Activated naive CD8-positive, alpha-beta T cell (primary cell): ENCODE data around the gene PCGF6.
"Not testable (repeated sequence)": the region's sequence is repeated elsewhere in the genome, so short reads cannot be mapped to it uniquely, and the experiment has no call there.

Experiments used
- H3K27ac Mint-ChIP-seq: one replicate; pipeline ENCODE4 v1.8.0; 2021; ENCODE audit warnings: mixed read lengths
- H3K27me3 Mint-ChIP-seq: one replicate; pipeline ENCODE4 v1.8.0; 2021; ENCODE audit warnings: mixed read lengths
- H3K36me3 Mint-ChIP-seq: one replicate; pipeline ENCODE4 v1.8.0; 2021; ENCODE audit warnings: mixed read lengths
- H3K4me1 Mint-ChIP-seq: one replicate; pipeline ENCODE4 v1.8.0; 2021; ENCODE audit warnings: low read depth, mixed read lengths
- H3K4me3 Mint-ChIP-seq: one replicate; pipeline ENCODE4 v1.8.0; 2021; ENCODE audit warnings: mild to moderate bottlenecking, mixed read lengths
- H3K9me3 Mint-ChIP-seq: one replicate; pipeline ENCODE4 v1.8.0; 2021; ENCODE audit warnings: low read depth, mixed read lengths

Gene PCGF6

GRCh38 chr10:103354567-103354966 lies 3.6 kb upstream of the PCGF6 start:
- not testable (repeated sequence) for H3K27ac Mint-ChIP-seq, H3K4me3 Mint-ChIP-seq, H3K27me3 Mint-ChIP-seq, H3K9me3 Mint-ChIP-seq, H3K36me3 Mint-ChIP-seq, H3K4me1 Mint-ChIP-seq

- H3K4me1 Mint-ChIP-seq, result peaks cover 8% of the 10 kb centered on the region
- H3K27me3 Mint-ChIP-seq, result no peaks in the 10 kb centered on the region
- H3K27ac Mint-ChIP-seq, result no peak overlapping the region
- no peaks in the 10 kb centered on the region for H3K9me3 Mint-ChIP-seq
- H3K4me3 Mint-ChIP-seq, result no peak overlapping the region
- H3K36me3 Mint-ChIP-seq, result peaks cover 2% of the 10 kb centered on the region
Observed at GRCh38 chr10:103353281-103353680, 2.3 kb upstream of the PCGF6 start.

GRCh38 chr10:103350175-103350516 lies 794 bp downstream of the PCGF6 start:
- Mint-ChIP-seq H3K4me3 (peak overlapping the region; percentile 90), H3K9me3 (no peaks in the 10 kb centered on the region), H3K36me3 (peaks cover 2% of the 10 kb centered on the region), H3K27me3 (no peaks in the 10 kb centered on the region), H3K4me1 (peaks cover 8% of the 10 kb centered on the region), H3K27ac (peak overlapping the region; percentile 85)

GRCh38 chr10:103336370-103336769 lies 14.6 kb downstream of the PCGF6 start:
- H3K4me3 Mint-ChIP-seq, result no peak overlapping the region
- H3K4me1 Mint-ChIP-seq, result peaks cover 4% of the 10 kb centered on the region
- H3K27ac Mint-ChIP-seq, result no peak overlapping the region
- H3K9me3 Mint-ChIP-seq, result no peaks in the 10 kb centered on the region
- H3K27me3 Mint-ChIP-seq, result no peaks in the 10 kb centered on the region
- H3K36me3 Mint-ChIP-seq, result peaks cover 3% of the 10 kb centered on the region

- no peaks in the 10 kb centered on the region for H3K27me3 Mint-ChIP-seq
- no peaks in the 10 kb centered on the region for H3K9me3 Mint-ChIP-seq
- H3K4me3 Mint-ChIP-seq, result no peak overlapping the region
- peaks cover 4% of the 10 kb centered on the region for H3K4me1 Mint-ChIP-seq
- peaks cover 5% of the 10 kb centered on the region for H3K36me3 Mint-ChIP-seq
- no peak overlapping the region for H3K27ac Mint-ChIP-seq
Observed at GRCh38 chr10:103334567-103334966, 16.4 kb downstream of the PCGF6 start.

DNA sequence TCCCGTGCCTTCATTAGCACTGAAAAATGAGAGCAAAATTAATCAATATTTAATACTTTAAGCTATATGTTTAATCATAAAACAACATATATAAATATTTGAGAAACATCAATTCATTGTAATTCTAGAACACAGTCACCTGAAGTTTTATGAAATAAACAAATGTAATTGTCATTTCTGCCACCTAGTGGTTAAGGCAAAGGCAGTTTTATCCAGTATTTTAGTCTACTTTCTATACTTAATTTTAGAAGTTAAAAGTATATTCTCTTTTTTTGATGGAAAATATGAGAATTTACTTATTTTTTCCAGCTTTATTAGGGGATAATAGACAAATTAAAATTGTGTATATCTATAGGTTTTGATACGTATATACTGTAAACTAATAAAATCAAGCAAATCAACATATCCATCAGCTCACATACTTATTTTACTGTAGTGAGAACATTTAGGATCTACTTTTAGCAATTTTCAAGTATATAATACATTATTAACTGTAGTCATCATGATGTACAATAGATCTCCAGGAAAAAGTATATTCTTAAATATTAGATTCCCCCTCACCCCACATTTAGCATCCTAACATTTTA lies 16.9 kb downstream of the PCGF6 start:
- Mint-ChIP-seq H3K9me3 (no peaks in the 10 kb centered on the region), H3K27me3 (no peaks in the 10 kb centered on the region), H3K36me3 (peaks cover 5% of the 10 kb centered on the region), H3K27ac (no peak overlapping the region), H3K4me1 (peaks cover 4% of the 10 kb centered on the region), H3K4me3 (no peak overlapping the region)

DNA sequence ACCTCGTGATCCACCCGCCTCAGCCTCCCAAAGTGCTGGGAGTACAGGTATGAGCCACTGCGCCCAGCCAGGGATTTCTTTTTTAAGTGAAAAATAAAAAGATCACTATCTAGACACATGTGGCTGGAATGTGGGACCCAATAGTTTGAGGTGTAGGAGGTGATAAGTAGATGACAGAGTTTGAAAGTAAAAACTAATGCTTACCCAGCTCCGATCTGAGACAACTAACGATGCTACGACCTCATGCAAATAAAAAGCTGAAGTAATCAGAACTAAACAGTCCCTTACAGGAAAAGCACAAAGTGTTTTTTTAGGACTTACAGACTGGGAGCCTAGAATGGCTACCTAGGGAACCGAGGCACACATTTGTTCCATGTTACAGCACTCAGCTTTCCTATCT lies 23.0 kb downstream of the PCGF6 start:
- no peaks in the 10 kb centered on the region for H3K4me1 Mint-ChIP-seq
- H3K4me3 Mint-ChIP-seq, result no peak overlapping the region
- no peaks in the 10 kb centered on the region for H3K9me3 Mint-ChIP-seq
- no peak overlapping the region for H3K27ac Mint-ChIP-seq
- no peaks in the 10 kb centered on the region for H3K27me3 Mint-ChIP-seq
- peaks cover 4% of the 10 kb centered on the region for H3K36me3 Mint-ChIP-seq

DNA sequence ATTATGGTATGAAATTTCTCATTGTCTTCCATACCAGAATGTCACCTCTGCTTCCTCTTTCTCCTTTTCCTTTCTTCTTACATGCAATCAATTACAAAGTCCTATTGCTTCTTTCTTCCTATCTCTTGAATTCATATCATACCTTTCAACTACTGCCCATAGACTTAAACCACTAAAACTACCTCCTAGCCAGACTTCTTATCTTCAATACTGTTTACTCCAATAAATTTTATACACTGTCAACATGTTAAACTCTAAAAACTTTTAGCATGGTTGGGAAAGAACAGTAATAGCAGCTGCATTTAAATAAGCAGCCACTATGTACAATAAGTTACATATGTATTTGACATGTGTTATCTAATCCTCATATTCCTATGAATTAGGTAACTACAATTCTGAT lies 34.9 kb downstream of the PCGF6 start:
- Mint-ChIP-seq H3K36me3 (peaks cover 3% of the 10 kb centered on the region), H3K4me3 (no peak overlapping the region), H3K27ac (no peak overlapping the region)

GRCh38 chr10:103310197-103310596 lies 40.7 kb downstream of the PCGF6 start:
- no peaks in the 10 kb centered on the region for H3K9me3 Mint-ChIP-seq
- H3K27me3 Mint-ChIP-seq, result no peaks in the 10 kb centered on the region
- H3K4me3 Mint-ChIP-seq, result no peak overlapping the region
- no peaks in the 10 kb centered on the region for H3K4me1 Mint-ChIP-seq
- H3K36me3 Mint-ChIP-seq, result peaks cover 7% of the 10 kb centered on the region
- H3K27ac Mint-ChIP-seq, result no peak overlapping the region

More for the DNA sequence above, 34.9 kb downstream of the PCGF6 start:
- Mint-ChIP-seq H3K4me1 (no peaks in the 10 kb centered on the region), H3K9me3 (no peaks in the 10 kb centered on the region), H3K27me3 (no peaks in the 10 kb centered on the region)

DNA sequence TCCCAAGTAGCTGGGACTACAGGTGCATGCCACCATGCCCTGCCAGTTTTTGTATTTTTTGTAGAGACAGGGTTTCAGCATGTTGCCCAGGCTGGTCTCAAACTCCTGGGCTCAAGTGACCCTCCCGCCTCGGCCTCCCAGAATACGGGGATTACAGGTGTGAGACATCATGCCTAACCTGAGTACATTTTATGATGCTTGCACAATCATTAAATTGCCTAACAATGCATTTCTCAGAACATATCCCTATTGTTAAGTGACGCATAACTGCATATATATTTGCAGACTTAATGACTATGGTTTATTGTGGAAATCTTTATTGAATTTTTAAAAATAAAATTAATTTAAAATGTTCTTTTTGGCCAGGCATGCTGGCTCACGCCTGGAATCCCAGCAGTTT lies 43.3 kb downstream of the PCGF6 start:
- no peaks in the 10 kb centered on the region for H3K9me3 Mint-ChIP-seq
- peaks cover 7% of the 10 kb centered on the region for H3K36me3 Mint-ChIP-seq
- H3K4me3 Mint-ChIP-seq, result no peak overlapping the region
- no peaks in the 10 kb centered on the region for H3K4me1 Mint-ChIP-seq
- H3K27ac Mint-ChIP-seq, result no peak overlapping the region
- H3K27me3 Mint-ChIP-seq, result no peaks in the 10 kb centered on the region

GRCh38 chr10:103295374-103296015 lies 55.4 kb downstream of the PCGF6 start:
- Mint-ChIP-seq H3K27ac (no peak overlapping the region), H3K4me3 (no peak overlapping the region), H3K27me3 (no peaks in the 10 kb centered on the region), H3K36me3 (no peaks in the 10 kb centered on the region), H3K4me1 (no peaks in the 10 kb centered on the region), H3K9me3 (no peaks in the 10 kb centered on the region)

DNA sequence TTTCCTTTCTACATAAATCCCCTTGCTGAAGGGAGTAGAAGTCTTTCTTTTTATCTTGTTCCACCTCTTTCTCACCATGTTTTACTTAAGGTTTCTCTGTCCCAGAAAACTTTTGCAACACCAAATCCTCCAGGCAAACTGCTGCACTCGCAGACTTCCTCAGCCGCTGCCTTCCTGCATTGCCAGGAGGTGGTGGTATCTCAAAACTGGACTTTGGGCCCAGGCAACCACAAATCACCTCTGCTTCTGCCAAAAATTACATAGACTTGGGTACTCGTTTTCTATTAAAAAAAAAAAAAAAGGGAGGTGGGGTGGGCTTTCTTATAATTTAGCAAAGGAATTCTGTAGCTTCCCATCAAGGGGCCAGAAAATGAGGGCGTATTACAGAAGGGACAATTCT lies 59.4 kb downstream of the PCGF6 start:
- H3K9me3 Mint-ChIP-seq, result no peaks in the 10 kb centered on the region
- no peak overlapping the region for H3K27ac Mint-ChIP-seq
- H3K27me3 Mint-ChIP-seq, result peaks cover 17% of the 10 kb centered on the region
- no peak overlapping the region for H3K4me3 Mint-ChIP-seq
- no peaks in the 10 kb centered on the region for H3K4me1 Mint-ChIP-seq
- H3K36me3 Mint-ChIP-seq, result no peaks in the 10 kb centered on the region

- no peaks in the 10 kb centered on the region for H3K4me1 Mint-ChIP-seq
- no peaks in the 10 kb centered on the region for H3K36me3 Mint-ChIP-seq
- peaks cover 29% of the 10 kb centered on the region for H3K27me3 Mint-ChIP-seq
Observed at GRCh38 chr10:103287992-103288391, 62.9 kb downstream of the PCGF6 start.

GRCh38 chr10:103284170-103284569 lies 66.8 kb downstream of the PCGF6 start:
- H3K27ac Mint-ChIP-seq, result no peak overlapping the region
- no peaks in the 10 kb centered on the region for H3K4me1 Mint-ChIP-seq
- peaks cover under 1% of the 10 kb centered on the region for H3K9me3 Mint-ChIP-seq
- H3K36me3 Mint-ChIP-seq, result no peaks in the 10 kb centered on the region
- peaks cover 45% of the 10 kb centered on the region for H3K27me3 Mint-ChIP-seq
- H3K4me3 Mint-ChIP-seq, result no peak overlapping the region

More at GRCh38 chr10:103287992-103288391, 62.9 kb downstream of the PCGF6 start:
- Mint-ChIP-seq H3K9me3 (no peaks in the 10 kb centered on the region), H3K27ac (no peak overlapping the region), H3K4me3 (no peak overlapping the region)

GRCh38 chr10:103282961-103283360 lies 68.0 kb downstream of the PCGF6 start:
- Mint-ChIP-seq H3K4me3 (no peak overlapping the region), H3K9me3 (peaks cover 5% of the 10 kb centered on the region), H3K4me1 (peaks cover 4% of the 10 kb centered on the region), H3K36me3 (peaks cover 3% of the 10 kb centered on the region), H3K27ac (no peak overlapping the region), H3K27me3 (peaks cover 45% of the 10 kb centered on the region)

DNA sequence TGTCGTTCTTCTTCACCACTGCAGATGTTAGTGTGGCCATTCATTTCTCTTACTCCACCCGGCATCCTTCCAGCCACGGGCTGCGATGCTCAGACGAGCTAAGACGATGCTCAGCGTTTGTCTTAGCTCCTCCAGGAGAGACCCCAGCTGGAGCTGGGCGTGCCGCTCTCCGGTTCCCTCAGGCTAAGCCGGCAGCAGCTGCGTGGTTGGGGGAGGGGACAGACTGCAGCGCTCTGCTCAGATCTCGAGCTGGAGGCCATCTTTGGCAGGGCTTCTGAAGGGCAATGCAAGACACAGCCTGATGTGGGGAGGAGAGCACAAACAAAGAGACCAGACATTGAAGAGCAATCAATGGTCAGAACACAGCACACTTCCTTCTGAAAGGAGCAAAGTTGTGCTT lies 69.2 kb downstream of the PCGF6 start:
- Mint-ChIP-seq H3K27me3 (peaks cover 38% of the 10 kb centered on the region), H3K4me3 (no peak overlapping the region), H3K4me1 (peaks cover 5% of the 10 kb centered on the region), H3K36me3 (peaks cover 3% of the 10 kb centered on the region), H3K27ac (no peak overlapping the region), H3K9me3 (peaks cover 5% of the 10 kb centered on the region)
